Activated CD4-positive, alpha-beta T cell treated with anti-CD3 and anti-CD28 coated beads for 36 hours (primary cell): ENCODE results near the gene CD101. TPM values are rescaled to one million over a fixed set of nuclear protein-coding genes. Genes with fewer than 3 reads are reported as not detected.

Source experiments
- ATAC-seq: fragments of 200-7000 bp; cut with Tn5 transposase; one replicate; pipeline ENCODE4 v1.10.0; 2021; ENCODE audit warnings: mild to moderate bottlenecking, moderate library complexity
- CTCF ChIA-PET: fragments of 350-600 bp; sonication (Branson Sonifier 250); formaldehyde crosslinking; loops from one replicate; lab custom pipeline; 2021; ENCODE audit warnings: antibody characterized with exemption; lab: Charles Lee
- POLR2A ChIA-PET: fragments of 350-600 bp; sonication (Branson Sonifier 250); formaldehyde crosslinking; loops from one replicate; lab custom pipeline; 2021; ENCODE audit warnings: antibody characterized with exemption, inconsistent platforms; lab: Charles Lee
- DNase-seq: peaks from one replicate; pipeline ENCODE4 v3.0.0-alpha.2; 2020
- H3K27ac Mint-ChIP-seq: one replicate; pipeline ENCODE4 v1.8.0; 2021; ENCODE audit warnings: mixed read lengths
- H3K27me3 Mint-ChIP-seq: one replicate; pipeline ENCODE4 v1.8.0; 2021; ENCODE audit warnings: mixed read lengths
- H3K36me3 Mint-ChIP-seq: one replicate; pipeline ENCODE4 v1.8.0; 2021; ENCODE audit warnings: low read depth, mixed read lengths
- H3K4me1 Mint-ChIP-seq: one replicate; pipeline ENCODE4 v1.8.0; 2021; ENCODE audit warnings: mixed read lengths
- H3K4me3 Mint-ChIP-seq: one replicate; pipeline ENCODE4 v1.8.0; 2021; ENCODE audit warnings: mild to moderate bottlenecking, moderate library complexity, mixed read lengths
- H3K9me3 Mint-ChIP-seq: one replicate; pipeline ENCODE4 v1.8.0; 2021; ENCODE audit warnings: low read depth, mixed read lengths
- intact Hi-C, 2 experiments: fragments of 100-400 bp; cut with DNase I in 1 of 2; cut with micrococcal nuclease in 1 of 2; formaldehyde crosslinking; loops; one replicate each; pipeline versions ENCODE4 v1.14.2 to v1.15.1; 2022 to 2024; cut with DNase I, micrococcal nuclease
- total RNA-seq, 2 experiments: library from RNA; stranded (reverse); gene quantifications; one replicate each; pipeline ENCODE4 v1.2.3, GENCODE V29; 2021

The CD101 gene
- total RNA-seq, 2 experiments from 2014 or later: 0.30 to 0.60 TPM

DNA sequence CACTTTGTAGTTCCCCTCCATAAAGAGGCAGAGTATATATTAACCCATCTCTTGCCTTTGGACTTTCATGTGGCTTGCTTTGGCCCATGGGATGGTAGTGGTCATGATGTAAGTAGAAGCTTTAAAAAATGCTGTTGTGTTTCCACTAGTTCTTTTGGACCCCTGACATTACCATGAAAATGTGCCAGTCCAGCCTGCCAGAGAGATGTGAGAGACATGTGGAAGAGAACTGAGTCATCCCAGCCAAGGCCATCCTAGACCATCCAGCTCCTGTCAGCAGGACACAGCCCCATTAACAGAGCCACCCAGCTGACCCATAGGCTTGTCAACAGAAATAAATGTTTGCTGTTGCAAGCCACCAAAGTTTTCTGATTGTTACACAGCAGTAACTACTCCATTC, 3.9 kb upstream of the CD101 start:
- ChIA-PET CTCF (no interaction called here), POLR2A (no interaction called here)
- Mint-ChIP-seq H3K27me3 (no peaks in the 10 kb centered on the region), H3K4me3 (no peak overlapping the region), H3K4me1 (peaks cover 31% of the 10 kb centered on the region), H3K27ac (no peak overlapping the region), H3K9me3 (peaks cover 3% of the 10 kb centered on the region), H3K36me3 (peaks cover 3% of the 10 kb centered on the region)
- ATAC-seq (no peak), DNase-seq (no peak)
- intact Hi-C loops: no loop called here

GRCh38 chr1:116999596-116999995, 2.0 kb upstream of the CD101 start:
- ChIA-PET POLR2A (no interaction called here), CTCF (no interaction called here)
- no peaks in the 10 kb centered on the region for H3K27me3 Mint-ChIP-seq
- no peak overlapping the region for H3K27ac Mint-ChIP-seq
- intact Hi-C loops: no loop called here
- peaks cover 3% of the 10 kb centered on the region for H3K9me3 Mint-ChIP-seq
- H3K4me3 Mint-ChIP-seq: no peak overlapping the region
- DNase-seq (no peak), ATAC-seq (no peak)
- H3K4me1 Mint-ChIP-seq: peaks cover 42% of the 10 kb centered on the region
- peaks cover 3% of the 10 kb centered on the region for H3K36me3 Mint-ChIP-seq

DNA sequence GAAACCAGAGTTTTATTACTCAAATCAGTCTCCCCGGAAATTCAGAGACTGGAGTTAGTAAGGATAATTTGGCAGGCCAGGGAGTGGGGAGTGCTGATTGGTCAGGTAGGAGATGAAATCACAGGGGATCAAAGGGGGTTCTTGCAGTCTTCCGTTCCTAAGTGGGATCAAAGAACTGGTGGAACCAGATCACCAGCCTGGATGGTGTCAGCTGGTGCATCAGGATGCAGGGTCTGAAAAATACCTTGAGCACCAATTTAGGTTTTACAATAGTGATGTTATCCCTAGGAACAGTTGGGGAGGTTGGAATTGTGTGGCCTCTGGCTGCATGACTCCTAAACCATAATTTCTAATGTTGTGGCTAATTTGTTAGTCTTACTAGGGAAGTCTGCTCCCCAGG, 1.4 kb upstream of the CD101 start:
- intact Hi-C loops: loop anchor here (2.0 to 10.0 kb wide), 5 partner anchors 68 to 665 kb away; no protein-coding TSS in a partner anchor
- Mint-ChIP-seq H3K4me3 (no peak overlapping the region), H3K36me3 (peaks cover 3% of the 10 kb centered on the region), H3K4me1 (peaks cover 43% of the 10 kb centered on the region), H3K27ac (no peak overlapping the region), H3K9me3 (peaks cover 3% of the 10 kb centered on the region), H3K27me3 (no peaks in the 10 kb centered on the region)
- DNase-seq (no peak), ATAC-seq (no peak)
- CTCF ChIA-PET: interaction anchor here (0.7 to 1.5 kb wide), 6 partner anchors 58 to 275 kb away, joined by 3 to 4 read pairs (median 4); no protein-coding TSS in a partner anchor
- POLR2A ChIA-PET: no interaction called here

DNA sequence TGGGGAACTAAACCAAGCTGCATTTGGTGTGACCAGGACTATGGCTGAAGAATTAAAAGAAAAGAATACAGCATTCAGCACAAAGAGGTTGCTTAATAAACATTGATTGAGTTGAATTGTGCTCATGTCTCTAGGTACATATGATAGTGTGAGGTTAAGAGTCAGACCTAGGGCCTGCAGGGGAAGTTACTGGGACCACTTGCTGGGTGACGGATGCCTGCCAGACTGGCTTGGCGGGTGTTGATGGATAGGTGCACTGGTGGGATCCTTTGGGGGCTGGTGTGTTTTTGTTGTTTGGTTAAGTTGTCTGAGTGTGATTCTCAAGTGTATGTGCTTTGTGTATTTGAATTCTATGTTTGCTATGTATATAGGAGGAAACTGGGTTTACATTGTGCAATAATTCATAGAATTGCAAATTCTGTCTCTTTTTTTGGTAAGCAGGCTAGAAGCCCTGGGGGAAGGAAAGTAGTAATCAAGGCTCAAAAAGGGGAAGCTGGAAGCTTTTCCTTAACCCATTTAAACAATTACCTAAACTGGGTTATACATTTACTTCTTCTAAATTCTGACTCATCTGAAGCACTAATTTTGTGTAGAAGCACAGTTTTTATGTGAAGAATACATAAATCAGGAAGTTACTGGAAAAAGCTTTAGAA, 1.8 kb downstream of the CD101 start:
- DNase-seq: no peak
- Mint-ChIP-seq H3K36me3 (peaks cover 3% of the 10 kb centered on the region), H3K4me1 (peaks cover 65% of the 10 kb centered on the region), H3K9me3 (peaks cover 9% of the 10 kb centered on the region), H3K27ac (no peak overlapping the region), H3K27me3 (peaks cover 3% of the 10 kb centered on the region), H3K4me3 (no peak overlapping the region)
- CTCF ChIA-PET: interaction anchor here (0.6 kb wide), 1 partner anchor 53 kb away, joined by 4 read pairs; no protein-coding TSS in a partner anchor
- ATAC-seq: no peak
- POLR2A ChIA-PET: no interaction called here
- intact Hi-C loops: loop anchor here (5.0 to 10.0 kb wide), 4 partner anchors 71 to 661 kb away; no protein-coding TSS in a partner anchor

DNA sequence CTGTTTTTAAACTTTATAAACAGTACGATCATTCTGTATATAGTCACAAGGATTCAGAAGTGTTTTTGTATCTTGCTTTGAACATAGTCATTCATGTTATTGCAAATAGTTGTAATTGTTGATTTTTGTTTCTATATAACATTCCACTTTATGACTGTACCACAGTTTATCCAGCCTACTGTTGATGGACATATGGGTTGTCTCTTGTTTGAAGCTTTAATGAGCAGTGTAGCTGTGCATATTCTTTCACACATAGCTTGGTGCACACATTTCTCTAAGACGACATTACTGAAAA, 6.1 kb downstream of the CD101 start:
- H3K36me3 Mint-ChIP-seq: no peaks in the 10 kb centered on the region
- CTCF ChIA-PET: interaction anchor here (1.2 kb wide), 1 partner anchor 37 kb away, joined by 4 read pairs; no protein-coding TSS in a partner anchor
- peak overlapping the region; percentile 41 for H3K27ac Mint-ChIP-seq

GRCh38 chr1:117008656-117009055, 7.1 kb downstream of the CD101 start:
- Mint-ChIP-seq H3K4me1 (peaks cover 49% of the 10 kb centered on the region), H3K27ac (peak overlapping the region; percentile 37), H3K9me3 (peaks cover 6% of the 10 kb centered on the region), H3K36me3 (no peaks in the 10 kb centered on the region), H3K27me3 (peaks cover 3% of the 10 kb centered on the region), H3K4me3 (no peak overlapping the region)
- intact Hi-C loops: loop anchor here (2.0 to 10.0 kb wide), 3 partner anchors 42 to 656 kb away; partner anchors contain the start of gene TTF2 (in 1 of the 2)
- ATAC-seq (no peak), DNase-seq (no peak)
- CTCF ChIA-PET: interaction anchor here (0.5 to 1.2 kb wide), 2 partner anchors 36 to 189 kb away, joined by 3 to 4 read pairs; no protein-coding TSS in a partner anchor
- POLR2A ChIA-PET: interaction anchor here (0.7 to 2.0 kb wide), 2 partner anchors 41 to 52 kb away, joined by 5 to 6 read pairs; partner anchors contain the start of gene TTF2

More for the DNA sequence above, 6.1 kb downstream of the CD101 start:
- Mint-ChIP-seq H3K9me3 (peaks cover 6% of the 10 kb centered on the region), H3K27me3 (peaks cover 3% of the 10 kb centered on the region), H3K4me3 (peak overlapping the region; percentile 7), H3K4me1 (peaks cover 50% of the 10 kb centered on the region)
- intact Hi-C loops: loop anchor here (2.0 to 10.0 kb wide), 3 partner anchors 43 to 657 kb away; partner anchors contain the start of gene TTF2 (in 1 of the 2)
- ATAC-seq: peak; percentile 58
- DNase-seq: no peak
- POLR2A ChIA-PET: interaction anchor here (2.0 kb wide), 1 partner anchor 53 kb away, joined by 5 read pairs; the partner anchor contains the start of gene TTF2

- ChIA-PET POLR2A (interaction anchor here (0.7 to 2.0 kb wide), 2 partner anchors 40 to 51 kb away, joined by 5 to 6 read pairs; partner anchors contain the start of gene TTF2), CTCF (interaction anchor here (0.5 to 1.3 kb wide), 4 partner anchors 19 to 207 kb away, joined by 3 read pairs; no protein-coding TSS in a partner anchor)
- Mint-ChIP-seq H3K4me1 (peaks cover 54% of the 10 kb centered on the region), H3K4me3 (no peak overlapping the region), H3K27me3 (peaks cover 3% of the 10 kb centered on the region), H3K36me3 (no peaks in the 10 kb centered on the region), H3K27ac (peak overlapping the region; percentile 14), H3K9me3 (peaks cover 6% of the 10 kb centered on the region)
- intact Hi-C loops: loop anchor here (2.0 to 10.0 kb wide), 3 partner anchors 42 to 656 kb away; partner anchors contain the start of gene TTF2 (in 1 of the 2)
- ATAC-seq (peak; percentile 53), DNase-seq (peak; percentile 25)
Measured at GRCh38 chr1:117009132-117009531, 7.6 kb downstream of the CD101 start.

DNA sequence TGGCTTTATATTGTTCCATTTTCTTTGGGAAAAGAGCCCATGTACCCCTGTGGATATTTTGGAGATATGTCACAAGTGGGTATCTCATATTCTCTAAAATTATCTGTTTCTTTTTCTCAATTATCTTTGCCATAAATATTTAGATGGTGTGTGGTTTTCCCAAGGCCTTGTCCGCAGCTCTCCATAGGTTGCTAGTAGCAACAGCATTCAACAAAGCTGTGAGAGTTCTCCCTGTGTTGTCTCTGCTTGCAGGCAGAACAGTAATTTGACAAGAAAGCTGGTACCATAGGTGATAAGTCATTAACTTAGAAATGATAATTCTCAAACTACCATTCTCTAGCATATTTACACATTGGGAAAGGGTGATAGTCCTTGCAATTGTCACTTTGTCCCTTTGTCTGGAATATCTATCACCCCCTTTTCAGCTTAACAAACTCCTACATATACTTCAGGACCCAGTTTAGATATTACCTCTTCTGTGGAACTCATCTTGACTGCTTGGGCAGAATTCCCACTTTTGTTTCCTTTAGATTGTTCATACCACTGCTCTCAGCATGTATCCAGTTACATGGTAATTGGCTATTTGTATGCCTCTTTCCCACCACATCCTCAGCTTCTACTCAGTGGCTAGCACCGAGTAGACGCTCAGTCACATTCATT, 8.9 kb downstream of the CD101 start:
- POLR2A ChIA-PET: no interaction called here
- DNase-seq (no peak), ATAC-seq (no peak)
- CTCF ChIA-PET: interaction anchor here (0.6 to 1.3 kb wide), 3 partner anchors 15 to 208 kb away, joined by 3 to 4 read pairs (median 3); no protein-coding TSS in a partner anchor
- intact Hi-C loops: no loop called here
- no peak overlapping the region for H3K4me3 Mint-ChIP-seq
- peaks cover 3% of the 10 kb centered on the region for H3K27me3 Mint-ChIP-seq
- H3K4me1 Mint-ChIP-seq: peaks cover 59% of the 10 kb centered on the region
- no peak overlapping the region for H3K27ac Mint-ChIP-seq
- H3K9me3 Mint-ChIP-seq: peaks cover 6% of the 10 kb centered on the region
- H3K36me3 Mint-ChIP-seq: no peaks in the 10 kb centered on the region

DNA sequence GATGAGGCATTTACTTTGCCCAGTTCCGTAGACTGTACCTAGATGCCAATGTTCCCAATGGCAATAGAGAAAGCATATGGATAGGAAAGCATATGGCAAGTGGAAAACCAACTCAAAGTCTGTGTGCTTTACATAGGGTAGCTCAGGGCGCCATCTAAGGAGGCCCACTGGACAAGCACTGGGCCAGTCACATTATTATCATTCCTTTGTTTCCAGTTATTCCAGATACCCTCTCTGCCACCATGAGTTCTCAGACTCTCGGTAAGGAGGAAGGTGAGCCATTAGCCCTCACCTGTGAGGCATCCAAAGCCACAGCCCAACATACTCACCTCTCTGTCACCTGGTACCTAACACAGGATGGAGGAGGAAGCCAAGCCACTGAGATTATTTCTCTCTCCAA, 9.8 kb downstream of the CD101 start:
- intact Hi-C loops: no loop called here
- DNase-seq: no peak
- peaks cover 59% of the 10 kb centered on the region for H3K4me1 Mint-ChIP-seq
- no peak overlapping the region for H3K4me3 Mint-ChIP-seq
- ChIA-PET CTCF (interaction anchor here (0.6 to 1.0 kb wide), 2 partner anchors 22 to 117 kb away, joined by 3 to 4 read pairs; no protein-coding TSS in a partner anchor), POLR2A (no interaction called here)
- H3K27ac Mint-ChIP-seq: no peak overlapping the region
- H3K27me3 Mint-ChIP-seq: no peaks in the 10 kb centered on the region
- peaks cover 2% of the 10 kb centered on the region for H3K9me3 Mint-ChIP-seq
- H3K36me3 Mint-ChIP-seq: no peaks in the 10 kb centered on the region
- ATAC-seq: no peak

DNA sequence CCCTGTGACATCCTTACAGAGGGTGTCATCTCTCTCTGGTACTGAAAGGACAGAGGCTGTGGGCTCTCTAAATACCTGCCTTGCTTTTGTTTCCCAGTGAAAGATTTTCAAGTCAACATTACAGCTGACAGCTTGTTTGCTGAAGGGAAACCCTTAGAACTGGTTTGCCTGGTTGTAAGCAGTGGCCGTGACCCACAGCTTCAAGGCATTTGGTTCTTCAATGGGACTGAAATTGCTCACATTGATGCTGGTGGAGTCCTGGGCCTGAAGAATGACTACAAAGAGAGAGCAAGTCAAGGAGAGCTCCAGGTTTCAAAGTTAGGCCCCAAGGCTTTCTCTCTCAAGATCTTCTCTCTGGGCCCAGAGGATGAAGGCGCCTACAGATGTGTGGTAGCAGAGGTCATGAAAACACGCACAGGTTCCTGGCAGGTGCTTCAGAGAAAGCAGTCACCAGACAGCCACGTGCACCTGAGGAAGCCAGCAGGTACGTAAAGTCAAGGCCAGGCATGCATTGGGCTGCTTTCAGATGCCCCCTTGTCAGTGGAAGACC, 11.8 kb downstream of the CD101 start:
- CTCF ChIA-PET: interaction anchor here (0.6 to 1.8 kb wide), 4 partner anchors 8 to 1045 kb away, joined by 3 to 12 read pairs (median 3); no protein-coding TSS in a partner anchor
- Mint-ChIP-seq H3K36me3 (no peaks in the 10 kb centered on the region), H3K9me3 (no peaks in the 10 kb centered on the region), H3K27ac (no peak overlapping the region), H3K27me3 (no peaks in the 10 kb centered on the region), H3K4me1 (peaks cover 66% of the 10 kb centered on the region), H3K4me3 (no peak overlapping the region)
- intact Hi-C loops: no loop called here
- POLR2A ChIA-PET: interaction anchor here (0.6 kb wide), 1 partner anchor 28 kb away, joined by 3 read pairs; no protein-coding TSS in a partner anchor
- peak; percentile 14 for DNase-seq
- peak; percentile 20 for ATAC-seq

- Mint-ChIP-seq H3K27me3 (no peaks in the 10 kb centered on the region), H3K9me3 (no peaks in the 10 kb centered on the region), H3K4me1 (peaks cover 58% of the 10 kb centered on the region), H3K27ac (peak overlapping the region; percentile 33), H3K4me3 (no peak overlapping the region), H3K36me3 (no peaks in the 10 kb centered on the region)
- intact Hi-C loops: no loop called here
- DNase-seq: peak; percentile 22
- POLR2A ChIA-PET: no interaction called here
- CTCF ChIA-PET: interaction anchor here (0.7 to 1.8 kb wide), 3 partner anchors 9 to 342 kb away, joined by 3 to 12 read pairs (median 3); no protein-coding TSS in a partner anchor
- ATAC-seq: peak; percentile 47
Measured at GRCh38 chr1:117014209-117014608, 12.6 kb downstream of the CD101 start.
